ENCODE results near the gene TMEM184A.

Gene TMEM184A

DNA sequence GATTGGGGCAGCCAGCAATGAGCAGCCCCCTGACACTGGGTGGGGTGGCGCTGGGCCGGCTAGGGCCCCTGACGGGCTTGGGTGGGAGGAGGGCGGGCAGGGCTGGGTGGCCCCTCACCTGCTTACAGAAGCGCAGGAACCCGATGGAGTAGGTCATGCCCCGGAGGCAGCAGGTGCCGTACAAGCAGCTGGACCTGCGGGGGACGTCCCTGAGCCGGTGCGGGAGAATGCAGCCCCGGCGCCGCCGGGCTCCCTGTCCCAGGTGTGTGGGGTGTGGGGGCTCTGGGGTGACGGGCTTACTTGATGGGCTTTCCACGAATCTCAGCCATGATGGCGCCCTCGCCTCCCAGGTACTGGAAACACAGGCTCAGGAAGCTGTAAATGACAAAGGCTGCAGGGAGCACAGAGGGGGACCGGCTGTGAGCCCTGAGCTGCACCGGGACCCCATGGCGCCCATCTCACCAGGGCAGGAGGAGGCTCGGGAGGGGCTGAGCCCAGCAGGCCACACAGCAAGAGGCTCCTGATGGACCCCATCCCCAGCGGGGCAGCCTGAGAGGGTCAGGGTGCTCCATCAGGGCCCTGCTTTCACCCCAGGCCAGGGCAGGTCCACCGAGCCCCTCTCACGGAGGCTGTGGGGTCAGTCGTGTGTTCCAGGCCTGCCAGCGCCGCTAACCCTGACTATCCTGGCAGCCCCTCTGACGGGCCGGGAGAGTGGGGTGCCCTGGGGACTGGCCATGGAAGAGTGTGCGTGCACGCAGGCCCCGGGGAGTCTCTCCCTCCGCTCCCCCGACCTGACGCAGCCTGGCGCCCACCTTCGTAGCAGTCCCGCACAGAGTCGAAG lies 5.8 kb downstream of the TMEM184A start:
- DNase-seq = no peak

DNA sequence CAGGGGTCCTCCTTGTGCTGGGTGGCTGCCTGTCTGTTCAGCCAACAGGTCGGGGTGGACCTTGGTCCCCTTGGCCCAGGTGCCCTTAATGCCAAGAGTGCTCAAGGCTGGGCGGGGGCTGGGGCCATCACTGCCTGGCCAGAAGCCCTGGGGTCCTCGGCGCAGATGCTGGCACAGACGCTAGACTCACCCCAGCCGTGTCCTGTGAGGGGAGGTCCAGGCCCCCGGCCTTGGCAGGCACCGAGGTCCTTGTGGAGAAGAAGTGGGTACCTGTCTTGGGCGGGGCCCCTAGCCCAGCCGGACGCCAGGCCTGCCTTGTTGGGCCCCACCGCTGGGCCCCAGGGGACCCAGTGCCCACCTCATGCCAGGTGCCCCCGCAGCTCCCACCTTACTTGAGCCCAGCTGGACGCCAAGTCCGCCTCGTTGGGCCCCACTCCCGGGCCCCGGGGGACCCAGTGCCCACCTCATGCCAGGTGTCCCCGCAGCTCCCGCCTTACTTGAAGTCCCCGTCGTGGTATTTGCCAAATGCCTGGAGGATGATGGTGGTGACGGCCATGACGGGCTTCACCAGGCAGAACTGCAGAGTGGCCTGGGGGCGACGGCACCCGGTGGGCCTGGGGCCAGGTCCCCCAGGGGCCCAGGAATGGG lies 6.5 kb downstream of the TMEM184A start:
- DNase-seq = no peak

DNA sequence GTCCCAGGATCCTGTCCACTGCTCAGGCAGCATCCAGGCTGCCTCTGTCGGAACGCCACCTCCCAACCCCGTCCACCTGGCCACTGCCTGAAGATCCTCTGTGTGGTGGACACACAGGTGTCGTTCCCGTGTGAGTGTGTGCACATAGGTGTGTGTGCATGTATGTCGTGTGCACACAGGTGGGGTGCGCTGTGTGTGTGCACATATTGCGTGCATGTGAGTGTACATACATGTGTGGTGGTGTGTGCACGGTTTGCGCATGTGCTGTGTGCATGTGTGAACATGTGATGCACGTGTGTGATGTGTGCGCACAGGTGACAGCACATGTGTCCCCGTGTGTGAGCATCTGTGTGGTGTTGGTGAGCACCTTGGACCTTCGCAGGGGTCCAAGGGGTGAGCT lies 7.1 kb downstream of the TMEM184A start:
- DNase-seq = no peak

DNA sequence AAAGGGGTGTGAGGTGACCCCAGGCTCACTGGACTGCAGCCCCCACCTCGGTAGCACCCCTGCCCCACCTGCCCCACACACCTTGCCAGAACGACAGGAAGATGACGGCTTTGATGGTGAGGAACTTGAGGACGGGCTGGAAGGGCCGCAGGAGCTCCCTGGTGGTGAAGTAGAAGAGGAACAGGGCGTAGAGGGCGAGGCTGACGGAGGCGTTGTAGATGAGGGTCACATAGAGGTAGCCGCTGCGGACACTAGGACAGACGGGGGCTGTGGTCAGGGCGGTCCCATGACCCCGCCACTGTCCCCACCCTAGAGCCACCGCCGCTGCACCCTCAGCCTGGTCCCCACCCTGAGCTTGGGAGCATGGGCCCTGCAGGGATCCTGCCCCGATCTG lies 7.6 kb downstream of the TMEM184A start:
- DNase-seq = peak; percentile 28 to 67 (median 59)

DNA sequence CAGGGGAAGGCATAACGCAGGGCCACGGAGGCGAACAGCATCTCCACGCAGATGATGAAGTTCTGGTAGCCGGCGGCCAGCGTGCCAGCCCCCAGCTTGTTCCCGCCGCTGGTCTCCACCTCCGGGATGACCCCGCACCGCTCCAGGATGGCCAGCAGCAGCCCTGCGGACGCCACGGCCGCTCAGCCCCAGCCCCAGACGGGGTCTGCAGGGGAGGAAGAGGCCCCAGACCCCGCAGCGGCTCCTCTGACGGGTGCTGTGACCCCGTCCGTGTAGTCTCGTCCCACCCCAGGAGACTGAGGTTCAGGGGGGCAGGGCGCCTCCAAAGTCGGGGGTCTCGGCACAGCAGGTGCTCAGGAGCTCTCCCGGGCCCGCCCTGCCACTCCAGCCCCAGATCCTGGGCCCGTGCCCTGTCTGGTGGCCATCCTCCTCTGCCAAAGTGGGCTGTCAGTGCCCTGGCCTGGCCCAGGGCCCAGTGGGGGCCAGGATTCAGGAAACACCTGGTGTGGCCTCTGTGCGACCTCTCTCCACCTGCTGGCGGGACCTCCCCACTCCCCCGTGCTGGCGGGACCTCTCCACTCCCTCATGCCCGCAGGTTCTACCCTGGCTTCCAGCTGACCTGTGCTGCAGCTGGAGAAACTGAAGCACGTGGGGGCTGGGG lies 8.1 kb downstream of the TMEM184A start:
- no peak for DNase-seq

DNA sequence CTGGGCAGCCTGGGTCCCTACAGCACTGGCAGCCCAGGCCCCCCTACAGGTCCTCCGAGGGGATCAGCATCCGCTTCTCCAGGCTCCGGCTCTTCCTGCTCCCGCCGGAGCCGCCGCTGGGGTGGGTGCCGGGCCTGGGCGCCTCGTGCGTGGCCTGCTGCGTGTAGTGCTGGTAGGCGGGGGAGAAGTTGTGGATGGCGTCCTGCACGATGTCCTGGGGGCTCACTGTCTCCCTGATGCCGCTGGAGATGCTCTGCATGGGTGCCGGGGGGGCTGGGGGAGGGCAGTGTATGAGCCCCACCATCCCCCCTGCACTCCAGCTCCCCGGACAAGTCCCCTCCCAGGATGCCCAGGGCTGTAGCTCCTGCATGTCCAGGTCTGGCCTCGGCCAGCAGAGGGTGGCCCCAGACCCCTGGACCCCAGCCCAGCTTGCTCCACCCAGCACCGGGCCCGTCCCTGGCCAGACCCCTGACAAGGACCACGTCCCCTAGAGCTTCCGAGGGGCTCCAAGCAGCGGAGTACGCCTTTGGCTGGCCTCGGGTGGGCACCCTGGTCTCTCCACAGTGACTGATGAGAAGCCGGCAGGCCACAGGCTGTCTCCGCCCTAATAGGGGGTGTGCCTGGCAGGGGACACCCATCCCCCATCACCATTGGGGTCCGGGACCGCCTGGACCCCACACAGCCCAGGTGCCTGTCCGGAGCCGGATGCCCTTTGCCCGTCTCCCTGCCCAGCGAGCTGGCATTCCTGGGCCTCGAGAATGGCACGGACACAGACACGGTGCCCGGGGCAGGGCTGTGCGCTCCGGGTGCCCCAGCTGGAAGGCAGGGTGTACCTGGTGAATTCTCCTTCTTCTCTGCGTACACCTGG lies 8.9 kb downstream of the TMEM184A start:
- no peak for DNase-seq

DNA sequence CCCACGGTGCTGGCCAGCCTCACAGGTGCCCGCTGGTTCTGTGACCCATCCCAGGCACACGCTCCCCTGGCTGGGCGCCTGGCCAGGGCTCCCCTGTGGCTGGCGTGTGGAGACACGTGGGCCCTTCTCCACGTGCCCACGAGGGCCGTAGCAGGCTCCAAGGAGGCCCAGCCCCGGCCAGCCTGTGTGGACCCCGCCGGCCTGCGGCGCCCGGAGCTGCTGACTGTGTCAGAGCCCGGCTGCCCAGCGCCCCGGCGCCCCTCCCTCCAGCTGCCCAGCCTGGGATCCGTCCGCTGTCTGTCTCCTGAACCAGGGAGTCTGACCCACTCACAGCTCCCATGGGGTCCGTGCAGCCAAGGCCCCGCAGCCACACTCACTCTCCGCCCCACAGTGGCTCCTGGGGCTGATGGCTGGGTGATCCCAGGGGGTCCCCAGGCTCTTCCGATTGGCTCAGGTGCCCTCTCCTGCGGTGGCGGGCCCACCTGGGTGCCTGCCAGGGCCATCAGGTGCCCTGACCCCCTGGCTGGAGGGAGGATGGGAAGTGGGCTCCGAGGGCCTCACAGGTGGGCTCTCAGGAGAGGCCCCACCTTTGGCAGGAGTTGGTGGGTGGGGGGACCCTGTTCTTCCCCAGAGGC lies 9.6 kb downstream of the TMEM184A start:
- no peak for DNase-seq

DNA sequence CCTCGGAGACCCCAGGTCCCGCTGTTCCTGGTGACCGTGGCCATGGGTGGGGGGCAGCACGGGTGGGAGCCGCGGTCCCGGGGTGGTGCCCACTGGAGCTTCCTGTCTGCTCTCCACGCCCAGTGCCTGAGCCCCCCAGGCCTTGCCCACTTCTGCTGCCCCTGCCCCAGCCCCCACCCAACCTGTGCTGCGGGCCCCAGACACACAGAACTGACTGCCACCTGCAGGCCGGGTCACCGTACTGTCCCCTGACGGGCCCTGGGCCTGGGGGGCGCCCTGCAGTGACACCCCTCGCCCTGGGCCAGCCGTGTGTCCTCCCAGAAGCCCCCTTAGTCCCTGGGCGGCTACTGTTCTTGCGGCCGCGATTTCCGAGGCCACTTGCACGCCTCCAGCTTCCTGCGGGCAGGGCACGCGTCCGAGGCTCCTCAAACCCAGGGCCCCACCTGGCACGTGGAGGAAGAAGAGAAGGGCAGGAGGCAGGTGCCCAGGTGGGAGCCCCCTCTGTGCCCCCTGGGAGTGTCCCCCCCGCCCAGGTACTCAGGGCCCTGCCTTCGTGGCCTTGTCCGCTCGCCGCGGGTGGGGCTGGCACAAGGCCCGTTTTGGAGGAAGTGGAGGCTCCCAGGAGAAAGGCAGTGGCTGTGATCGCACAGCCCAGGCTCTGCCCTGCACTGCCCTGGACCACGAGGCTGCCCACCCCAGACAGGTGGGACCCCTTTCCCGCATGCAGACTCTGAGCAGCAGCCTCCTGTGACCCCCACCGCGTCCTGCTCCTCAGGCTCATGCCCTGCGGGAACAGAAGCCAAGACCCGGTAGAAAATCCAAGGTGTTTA lies 10.4 kb downstream of the TMEM184A start:
- peak in 1 of 4 experiments; percentile 14 for DNase-seq

DNA sequence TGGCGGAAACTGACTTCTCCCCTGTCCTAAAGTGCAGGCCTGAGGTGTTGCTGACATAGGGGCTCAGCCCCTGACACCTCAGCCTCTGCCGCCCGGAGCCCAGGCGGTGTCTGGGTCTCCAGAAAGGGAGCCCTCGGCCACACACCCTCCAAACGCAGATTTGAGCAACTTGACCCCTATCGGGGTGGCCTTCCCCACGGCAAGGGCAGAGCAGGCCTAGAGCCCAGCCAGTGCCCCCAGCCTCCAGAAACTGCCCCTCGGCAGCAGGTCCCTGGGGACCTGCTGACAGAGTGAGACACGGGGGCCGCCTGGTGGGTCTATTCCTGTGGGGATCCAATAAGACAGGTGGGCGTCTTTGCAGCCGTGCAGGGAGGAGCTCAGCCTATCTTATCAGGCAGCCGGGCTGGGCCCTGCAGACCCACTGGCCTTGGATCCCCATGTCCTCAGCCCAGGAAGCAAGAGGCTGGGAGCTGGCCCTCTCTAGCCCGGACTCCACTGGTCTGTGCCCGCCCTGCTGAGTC lies 11.0 kb downstream of the TMEM184A start:
- no peak for DNase-seq

DNA sequence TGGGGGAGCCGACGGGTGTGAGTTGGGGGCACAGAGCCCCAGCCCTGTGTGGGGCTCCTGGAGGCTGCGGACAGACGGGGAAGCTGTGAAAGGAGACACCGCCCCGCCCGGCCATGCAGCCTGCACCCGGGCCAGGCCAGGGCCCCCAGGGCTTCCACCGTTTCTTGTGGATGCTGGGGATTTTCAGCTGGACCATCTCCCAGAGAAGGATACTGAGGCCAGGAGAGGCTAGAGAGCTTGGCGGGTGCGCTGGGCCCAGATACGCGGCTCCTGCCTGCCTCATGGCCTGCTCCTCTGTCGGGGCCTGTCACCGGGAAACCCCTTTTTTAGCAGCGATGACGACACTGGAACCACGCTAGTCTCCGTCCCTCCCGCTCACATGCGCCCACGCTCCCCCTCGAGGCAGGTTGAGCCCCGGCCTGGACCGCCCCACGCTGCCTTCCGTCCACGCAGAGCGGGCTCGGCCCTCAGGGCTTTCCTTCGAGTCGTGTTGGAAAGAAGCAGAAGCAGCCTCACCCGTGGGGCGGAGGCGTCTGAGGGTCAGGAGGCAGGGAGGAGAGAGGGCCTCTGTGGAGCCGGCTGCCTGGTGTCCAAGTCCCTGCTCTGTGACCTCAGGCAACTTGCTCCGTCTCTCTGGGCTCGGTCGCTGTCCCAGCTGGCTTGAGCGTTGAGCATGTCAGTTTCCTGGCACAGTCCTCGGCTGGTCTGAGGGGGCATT lies 11.7 kb downstream of the TMEM184A start:
- DNase-seq = peak in 2 of 4 experiments; percentile 7 to 24

DNA sequence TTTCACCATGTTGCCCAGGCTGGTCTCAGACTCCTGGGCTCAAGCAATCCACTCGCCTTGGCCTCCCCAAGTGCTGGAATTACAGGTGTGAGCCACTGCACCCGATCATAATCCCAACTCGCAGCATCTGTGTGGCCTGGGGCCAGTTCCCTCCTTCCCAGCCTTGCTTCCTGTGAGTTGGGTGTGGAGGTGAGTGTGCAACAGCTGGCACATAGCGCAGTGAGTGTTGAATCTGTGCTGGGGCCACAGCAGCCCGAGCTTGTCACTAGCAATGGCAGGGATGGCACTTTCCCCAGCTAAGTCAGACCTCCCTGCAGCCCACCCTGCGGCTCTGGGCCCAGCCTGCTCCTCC lies 12.2 kb downstream of the TMEM184A start:
- DNase-seq = no peak

DNA sequence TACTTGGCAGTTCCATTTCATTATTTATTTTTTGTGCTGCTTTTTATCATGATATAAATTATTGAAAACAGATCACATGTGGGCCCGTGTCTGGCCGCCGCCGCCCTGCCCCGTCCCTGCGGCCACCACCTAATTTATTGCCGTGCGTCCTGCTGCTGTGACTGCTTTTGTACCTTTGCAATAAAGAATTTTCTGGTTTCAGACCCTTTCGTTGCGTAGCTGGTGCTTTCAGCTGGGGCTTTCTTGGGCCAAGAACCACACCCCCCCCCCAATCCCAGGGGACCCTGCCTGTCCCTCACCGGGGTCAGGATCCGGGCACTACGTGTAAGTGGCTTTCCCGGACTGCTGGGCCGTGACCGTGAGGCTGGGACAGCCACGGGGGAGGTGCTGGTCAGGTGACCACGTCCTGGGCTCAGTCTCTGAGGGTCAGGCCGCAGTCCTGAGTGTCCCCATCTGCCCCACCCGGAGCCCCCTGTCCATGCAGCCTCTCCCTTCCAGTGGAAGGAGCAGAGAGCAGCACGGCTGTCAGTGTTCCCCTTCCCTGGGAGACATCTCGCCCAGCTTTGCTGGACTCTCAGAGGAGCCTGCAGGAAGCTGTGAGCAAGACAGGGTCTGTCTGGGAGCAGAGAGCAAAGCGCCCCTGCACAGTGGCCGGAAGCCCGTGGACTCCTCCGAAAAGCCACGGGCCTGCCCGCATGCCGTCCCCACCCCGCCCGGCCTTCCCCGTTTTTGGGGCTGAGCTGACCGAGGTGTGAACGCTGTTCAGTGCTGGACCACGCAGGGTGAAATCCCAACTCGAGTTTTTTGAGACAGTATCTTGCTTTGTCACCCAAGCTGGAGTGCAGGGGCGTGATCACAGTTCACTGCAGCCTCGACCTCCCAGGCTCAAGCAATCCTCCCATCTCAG lies 12.9 kb downstream of the TMEM184A start:
- no peak for DNase-seq

DNA sequence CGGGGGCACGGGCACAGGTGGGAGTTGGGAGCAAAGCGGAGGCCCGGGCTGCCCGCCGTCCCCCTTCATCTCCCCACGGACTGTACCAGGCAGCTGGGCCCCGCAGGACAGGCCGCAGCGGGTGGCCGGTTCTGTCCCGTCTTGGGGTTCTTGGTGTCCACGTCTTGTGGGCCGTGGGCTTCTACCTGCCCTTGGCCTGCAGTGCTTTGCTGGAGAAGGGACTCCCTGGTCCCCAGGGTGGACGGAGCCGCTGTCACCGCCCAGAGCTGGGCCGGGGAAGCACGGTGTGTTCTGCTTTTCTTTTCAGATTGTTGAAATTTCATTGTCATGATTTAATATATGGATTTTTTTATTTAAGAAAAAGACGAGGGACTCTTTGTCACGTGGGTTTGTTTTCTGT lies 13.7 kb downstream of the TMEM184A start:
- no peak for DNase-seq

DNA sequence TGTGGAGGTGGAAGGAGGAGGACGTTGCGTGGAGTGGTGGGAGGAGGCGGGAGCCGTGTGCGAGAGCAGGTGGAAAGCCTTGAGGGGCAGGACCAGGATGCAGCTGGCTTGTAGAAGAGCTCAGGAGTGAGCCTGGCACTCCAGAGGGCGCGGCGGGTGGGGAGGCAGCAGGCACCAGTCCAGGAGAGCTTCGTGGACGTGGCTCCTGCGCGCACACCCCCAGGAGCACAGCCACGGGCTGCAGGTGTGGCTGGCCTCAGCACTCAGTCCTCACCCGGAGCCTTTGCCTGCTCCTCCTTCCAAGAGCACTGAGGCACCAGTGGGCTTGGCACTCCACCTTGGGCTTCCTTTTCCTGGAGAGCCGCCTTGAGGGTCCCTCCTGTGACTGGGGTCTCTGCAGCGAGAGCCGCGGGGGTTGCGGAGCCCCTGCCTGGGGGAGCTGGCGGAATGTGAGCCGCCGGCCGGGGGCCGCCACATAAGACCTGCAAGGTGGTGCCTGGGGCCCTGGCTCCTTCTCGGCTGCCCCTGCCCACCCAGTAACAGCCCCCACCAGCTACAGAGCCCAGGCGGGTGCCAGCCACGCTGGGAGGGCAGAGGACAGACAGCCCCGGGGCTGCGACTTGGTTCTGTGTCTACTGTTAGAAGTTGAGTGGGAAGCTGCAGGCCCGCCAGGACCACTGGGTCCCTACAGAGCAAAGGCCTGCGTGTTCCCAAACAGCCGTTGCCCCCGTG lies 14.4 kb downstream of the TMEM184A start:
- no peak for DNase-seq

DNA sequence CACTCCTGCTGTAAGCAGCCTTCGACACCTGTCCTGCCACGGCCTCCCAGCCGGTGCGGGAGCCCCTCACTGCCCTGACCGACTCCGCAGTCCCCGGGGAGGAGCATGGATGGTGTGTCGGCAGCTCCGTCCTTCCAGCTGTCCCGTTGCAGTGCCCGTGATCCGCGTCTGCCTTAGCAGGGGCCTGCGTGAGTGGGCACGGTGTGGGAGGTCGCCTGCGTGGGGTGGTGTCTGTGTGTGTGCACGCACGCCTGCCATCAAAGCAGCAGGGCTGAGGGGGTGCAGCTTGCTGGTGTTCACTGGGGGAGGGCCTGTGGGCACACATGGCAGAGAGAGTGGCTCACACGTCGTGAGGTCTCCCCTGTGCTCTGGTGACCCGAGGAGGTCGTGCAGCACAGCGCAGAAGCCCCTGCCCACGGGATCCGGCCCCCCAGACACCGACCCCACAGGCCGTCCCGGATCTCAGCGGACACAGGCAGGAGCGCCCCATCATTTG lies 15.2 kb downstream of the TMEM184A start:
- no peak for DNase-seq

DNA sequence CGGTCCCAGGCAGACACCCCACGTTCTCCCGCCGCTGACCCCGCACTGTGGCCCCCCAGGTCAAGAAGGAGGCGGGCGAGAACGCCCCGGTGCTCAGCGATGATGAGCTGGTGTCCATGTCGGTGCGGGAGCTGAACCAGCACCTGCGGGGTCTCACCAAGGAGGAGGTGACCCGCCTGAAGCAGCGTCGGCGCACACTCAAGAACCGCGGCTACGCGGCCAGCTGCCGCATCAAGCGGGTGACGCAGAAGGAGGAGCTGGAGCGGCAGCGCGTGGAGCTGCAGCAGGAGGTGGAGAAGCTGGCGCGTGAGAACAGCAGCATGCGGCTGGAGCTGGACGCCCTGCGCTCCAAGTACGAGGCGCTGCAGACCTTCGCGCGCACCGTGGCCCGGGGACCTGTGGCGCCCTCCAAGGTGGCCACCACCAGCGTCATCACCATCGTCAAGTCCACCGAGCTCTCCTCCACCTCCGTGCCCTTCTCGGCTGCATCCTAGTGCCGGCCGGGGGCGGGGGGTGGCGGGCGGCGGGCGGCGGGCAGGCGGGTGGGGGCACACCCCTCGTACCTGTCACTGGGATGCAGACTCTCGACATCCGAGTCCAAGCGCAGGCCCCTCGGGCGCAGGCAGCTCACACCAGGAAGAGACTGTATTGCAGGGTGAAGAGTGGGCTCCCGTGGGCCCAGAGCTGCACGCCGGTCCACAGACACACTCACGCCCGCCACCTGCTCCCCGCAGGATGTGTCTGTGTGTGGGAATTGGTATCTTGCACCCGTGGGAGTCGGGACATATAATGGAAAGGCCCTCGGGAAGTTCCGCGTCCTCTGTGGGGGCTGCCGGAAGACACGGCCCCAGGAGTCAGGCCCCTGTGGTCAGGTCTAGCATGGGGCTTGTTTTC lies 15.9 kb downstream of the TMEM184A start:
- no peak for DNase-seq

DNA sequence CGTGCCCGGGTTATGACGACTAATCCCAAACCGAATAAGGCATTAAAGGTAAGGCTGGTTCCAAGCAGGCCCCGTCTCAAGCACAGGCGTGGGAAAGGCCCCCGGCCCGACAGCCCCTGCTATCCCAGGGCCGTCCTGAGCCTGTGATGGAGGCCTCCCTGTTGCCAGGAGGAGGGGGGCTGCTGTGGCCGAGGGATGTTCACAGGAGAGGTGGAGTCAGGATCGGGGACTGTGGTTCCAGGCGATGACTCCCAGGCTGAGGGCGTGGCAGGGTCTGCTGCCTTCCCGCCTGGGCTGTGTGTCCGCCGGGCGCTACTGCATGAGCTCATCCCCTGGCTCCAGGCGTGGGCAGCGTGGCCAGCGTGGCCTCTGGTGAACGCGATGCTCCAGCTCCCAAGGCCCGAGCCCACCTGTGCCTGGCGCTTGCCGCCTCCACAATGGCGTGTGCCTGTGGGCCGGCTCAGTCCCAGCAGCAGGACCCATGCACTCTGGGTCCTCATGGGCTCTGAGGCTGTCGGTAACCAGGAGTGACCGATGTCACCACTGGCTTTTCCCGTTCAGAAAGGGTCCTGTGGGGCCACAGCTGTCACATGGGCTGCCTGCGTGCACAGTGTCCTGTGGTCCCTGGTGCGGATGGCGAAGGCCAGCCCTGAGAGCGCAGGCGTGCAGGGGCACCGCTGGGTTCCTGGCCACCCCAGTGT lies 16.7 kb downstream of the TMEM184A start:
- no peak for DNase-seq

Measured in suppressor macrophage (primary cell).